ENCODE measurements around the gene ZNF160. TPM values are rescaled to one million over a fixed set of nuclear protein-coding genes. Genes with fewer than 3 reads are reported as not detected.

ZNF160 gene
- total and polyA plus RNA-seq, 2 of the 8 experiments (the other 6 are each of a cell fraction or from before 2014, with no cell fraction given): 15.8 to 31.2 TPM

- CTCF ChIA-PET (ENCODE audit: partially characterized antibody): no interaction called here
- Histone ChIP-seq H3K56ac (replicated peaks; ENCODE audit: insufficient read length, low read depth, low read length) (no peak overlapping the region), H4K5ac (ENCODE audit: insufficient read length, low read depth, low read length) (no peak overlapping the region), H3K36me3 (ENCODE audit: control insufficient read depth in 2 of 4, insufficient read depth in 4 of 4, low read length in 3 of 4) (no peaks in the 10 kb centered on the region), H3K4me1 (replicated peaks in 1 of 4; ENCODE audit: control insufficient read depth in 3 of 4, insufficient read depth in 4 of 4, low read length in 3 of 4) (0 out of 7 replicates have a peak, but pooled peaks cover 0 to 4% (median 0%) of the 10 kb centered on the region in 4 experiments), H3K14ac (ENCODE audit: insufficient read length) (no peak overlapping the region), H3K27ac (ENCODE audit: low read depth, low read length) (no peak overlapping the region), H4K91ac (replicated peaks; ENCODE audit: insufficient read length, low read length) (no peak overlapping the region), H3K4me3 (ENCODE audit: extremely low read depth in 1 of 4, insufficient read depth in 2 of 4, low read depth in 3 of 4, low read length in 4 of 4) (no peak overlapping the region), H3K27me3 (replicated peaks in 1 of 4; ENCODE audit: control insufficient read depth in 3 of 4, extremely low read depth in 1 of 4, insufficient read depth in 3 of 4, low read length in 3 of 4) (peaks cover 5 to 16% (median 14%) of the 10 kb centered on the region in 4 experiments; a peak in 6 of 7 replicates), H3K4me2 (ENCODE audit: insufficient read depth in 1 of 2, low read depth in 2 of 2, low read length in 2 of 2) (no peak overlapping the region), H2BK15ac (ENCODE audit: low read length) (no peak overlapping the region), H3K79me1 (ENCODE audit: low read depth, low read length) (no peaks in the 10 kb centered on the region; the same call in 1 of the 2 replicates), H4K8ac (ENCODE audit: extremely low read depth, insufficient read depth, low read length) (no peak overlapping the region), H3K9ac (replicated peaks in 1 of 4; ENCODE audit: extremely low read depth in 1 of 4, low read depth in 3 of 4, low read length in 3 of 4) (no peak overlapping the region), H2BK20ac (ENCODE audit: low read length) (no peak overlapping the region), H4K20me1 (replicated peaks in 1 of 2; ENCODE audit: control insufficient read depth in 1 of 2, insufficient read depth in 2 of 2, low read length in 2 of 2) (no peaks in the 10 kb centered on the region), H2AK5ac (ENCODE audit: low read depth, low read length) (no peak overlapping the region), H3K9me3 (ENCODE audit: insufficient read depth in 2 of 2, low read depth in 1 of 2, low read length in 1 of 2) (peaks cover 3% of the 10 kb centered on the region in 2 experiments; a peak in 2 of 4 replicates), H3K79me2 (ENCODE audit: control insufficient read depth in 1 of 2, insufficient read depth in 2 of 2, low read length in 2 of 2) (no peaks in the 10 kb centered on the region), H3K18ac (ENCODE audit: extremely low read depth, low read length) (no peak overlapping the region), H3K4ac (replicated peaks; ENCODE audit: insufficient read length, low read depth, low read length) (no peak overlapping the region), H2BK120ac (replicated peaks; ENCODE audit: low read depth, low read length) (no peak overlapping the region), H3K23me2 (ENCODE audit: low read depth, low read length) (0 out of 2 replicates have a peak, but pooled peaks cover 2% of the 10 kb centered on the region), H2BK12ac (ENCODE audit: low read depth, low read length) (no peak overlapping the region), H2AFZ (ENCODE audit: low read length) (no peak overlapping the region), H3K23ac (ENCODE audit: insufficient read length) (no peak overlapping the region), H2BK5ac (ENCODE audit: low read depth, low read length) (no peak overlapping the region)
- DNase-seq (ENCODE audit: low read depth in 1 of 2, low spot score in 2 of 2) (no peak), FAIRE-seq (no peak)
- 87% methylated on average over 2 of the region's 2 CpGs; no CpG with 5 or more reads in 1 of the 2 experiments for WGBS, 2 experiments (ENCODE audit: extremely low coverage in 1 of 2, insufficient coverage in 1 of 2, insufficient read length in 1 of 2, insufficient replicate concordance in 2 of 2, low coverage in 1 of 2, low lambda C conversion rate in 2 of 2, missing lambda C conversion rate in 1 of 2)
- no peak for TF ChIP-seq HDAC6 (IDR thresholded peaks at IDR 0.05; ENCODE audit: low read depth, low read length)
- TF ChIP-seq TEAD4 (IDR thresholded peaks at IDR 0.05; ENCODE audit: low read depth, low read length): no peak
- POLR2A ChIA-PET (ENCODE audit: partially characterized antibody): no interaction called here
These were observed 48.1 kb downstream of the ZNF160 start for GRCh38 chr19:53055117-53055516.

Data from H1 (cell line).